Fibroblast of the aortic adventitia (primary cell): ENCODE results near the gene C8G. TPM values are rescaled to one million over a fixed set of nuclear protein-coding genes. Genes with fewer than 3 reads are reported as not detected.

Source experiments
- DNase-seq: peaks from one replicate; pipeline ENCODE4 v3.0.0-alpha.2; 2010; ENCODE audit warnings: low read depth
- H3K4me3 ChIP-seq: 2 replicates; pipeline ENCODE4 v1.5.1; 2011; ENCODE audit warnings: low read depth, mild to moderate bottlenecking, control low read depth, low read length, moderate library complexity
- CTCF ChIP-seq: IDR thresholded peaks from 2 replicates; pipeline ENCODE4 v1.5.1; 2011; ENCODE audit warnings: mild to moderate bottlenecking, low read length, control low read depth, inconsistent platforms; ENCODE audit not compliant: insufficient read depth
- total RNA-seq: library from RNA; depleted of rRNA; stranded (reverse); fragments of >200 nt; gene quantifications from 2 replicates; pipeline ENCODE4 v1.2.3, GENCODE V29; 2012; ENCODE audit warnings: low replicate concordance

C8G gene
- total RNA-seq, 1 donor = 0.36 TPM

DNA sequence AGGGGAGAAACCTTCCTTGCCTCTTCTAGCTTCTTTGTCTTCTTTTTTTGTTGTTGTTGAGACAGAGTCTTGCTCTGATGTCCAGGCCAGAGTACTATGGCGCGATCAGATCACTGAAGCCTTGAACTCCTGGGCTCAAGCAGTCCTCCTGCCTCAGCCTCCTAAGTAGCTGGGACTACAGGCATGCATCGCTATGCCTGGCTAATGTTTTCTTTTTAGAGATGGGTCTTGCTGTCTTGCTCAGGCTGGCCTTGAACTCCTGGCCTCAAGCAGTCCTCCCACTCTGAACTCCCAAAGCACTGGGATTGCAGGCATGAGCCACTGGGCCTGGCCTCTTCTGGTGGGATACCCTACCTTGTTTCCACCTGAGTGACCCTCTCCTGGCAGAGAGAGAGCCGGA lies 43.8 kb downstream of the C8G start:
- DNase-seq = no peak
- no peak overlapping the region for H3K4me3 ChIP-seq
- TF ChIP-seq CTCF = no peak

DNA sequence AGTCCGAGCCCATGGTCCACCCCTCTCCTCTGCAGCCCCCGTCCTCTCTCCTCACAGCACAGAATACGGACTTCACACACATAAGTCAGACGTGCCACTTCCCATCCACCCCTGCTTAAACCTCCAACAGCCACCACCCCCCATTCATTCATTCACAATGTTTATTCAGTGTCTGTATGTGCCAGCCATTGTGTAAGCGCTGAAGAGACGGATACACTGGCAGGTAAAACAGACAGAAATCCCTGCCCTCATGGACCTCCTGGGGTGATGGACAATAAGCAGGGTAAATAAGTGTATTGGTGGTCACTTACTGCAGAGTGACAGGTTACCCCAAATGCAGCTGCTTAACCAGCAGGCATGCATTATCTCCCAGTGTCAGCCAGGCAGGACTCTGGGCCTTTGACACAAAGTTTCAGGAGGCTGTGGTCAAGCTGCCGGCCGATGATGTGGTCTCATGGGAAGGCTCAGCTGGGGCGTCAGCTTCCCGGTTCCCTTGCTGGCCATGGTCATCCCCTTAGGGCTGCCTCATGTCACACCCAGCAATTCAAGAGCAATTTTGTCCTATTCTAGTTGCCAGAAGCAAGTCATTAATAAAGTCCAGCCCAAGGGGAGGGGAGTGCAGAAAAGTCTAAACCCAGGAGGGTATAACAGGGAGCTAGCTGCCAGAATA lies 45.3 kb downstream of the C8G start:
- TF ChIP-seq CTCF = no peak
- H3K4me3 ChIP-seq = no peak overlapping the region

GRCh38 chr9:136991993-136992818 lies 47.2 kb downstream of the C8G start, which contains the start of gene PAXX:
Gene PAXX, plus strand, starts transcription at chr9:136992422. Its CDS starts 22 bp downstream, at chr9:136992444.
- no peak for TF ChIP-seq CTCF
- H3K4me3 ChIP-seq = peak within 1 kb of the TSS; percentile 74
- peak; percentile 80 for DNase-seq

More for the DNA sequence above, 45.3 kb downstream of the C8G start:
- no peak for DNase-seq

GRCh38 chr9:136992819-136993369 lies 47.9 kb downstream of the C8G start:
- no peak for DNase-seq
- peak overlapping the region; percentile 74 for H3K4me3 ChIP-seq
- no peak for TF ChIP-seq CTCF

DNA sequence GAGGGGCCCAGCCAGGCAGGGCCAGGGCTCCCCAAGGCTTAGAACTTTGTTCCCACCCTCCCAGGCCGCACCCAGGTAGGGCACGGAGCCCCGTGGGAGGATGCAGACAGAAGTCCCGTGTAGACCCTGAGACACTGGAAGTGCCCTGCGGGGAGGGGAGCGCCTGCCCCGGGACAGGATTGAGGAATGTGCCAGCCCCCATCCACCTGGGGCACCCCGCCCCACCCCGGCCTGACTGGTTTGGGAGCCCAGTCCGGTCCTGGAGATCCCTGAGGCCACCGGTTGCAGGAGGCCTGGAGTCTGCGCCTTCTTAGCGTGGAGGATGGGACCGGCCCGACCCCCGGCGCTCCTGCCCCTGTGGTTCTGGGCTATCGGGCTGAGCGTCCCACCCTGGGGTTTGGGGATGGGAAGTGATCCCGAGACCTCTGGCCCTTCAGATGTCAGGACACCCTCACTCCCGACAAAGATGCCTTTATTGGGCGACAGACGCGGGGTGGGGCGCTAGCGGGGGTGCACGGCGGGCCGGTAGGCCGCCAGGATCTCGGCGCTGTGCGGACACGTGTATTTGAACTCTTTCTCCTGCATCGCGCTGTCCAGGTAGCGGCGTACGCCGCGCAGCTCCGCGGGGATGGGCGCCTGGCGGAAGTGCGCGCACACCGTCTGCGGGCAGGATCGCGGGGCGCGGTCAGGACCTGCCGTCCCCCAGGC lies 49.3 kb downstream of the C8G start:
- H3K4me3 ChIP-seq = no peak overlapping the region
- no peak for TF ChIP-seq CTCF
- DNase-seq = no peak

- no peak for TF ChIP-seq CTCF
- no peak for DNase-seq
- no peak overlapping the region for H3K4me3 ChIP-seq
These were observed 49.8 kb downstream of the C8G start for GRCh38 chr9:136994888-136995230.
